HEK293 (cell line): ENCODE measurements around the gene CPEB4.

Experiments
- CTCF ChIA-PET: fragments of 350-600 bp; formaldehyde crosslinking; extraction: SDS; loops from one replicate; lab custom pipeline; 2021; ENCODE audit warnings: antibody characterized with exemption; lab: Yijun Ruan, JAX
- POLR2A ChIA-PET: fragments of 300-600 bp; formaldehyde crosslinking; extraction: SDS; loops from one replicate; lab custom pipeline; 2020; ENCODE audit warnings: antibody characterized with exemption, inconsistent platforms; lab: Yijun Ruan, JAX
- H3K27ac ChIP-seq: fragments of 200-500 bp; sonication (Bioruptor generic); 2 replicates; pipeline ENCODE4 v1.5.1; 2014; ENCODE audit warnings: low read depth, low read length, control low read depth, inconsistent platforms; ENCODE audit errors: extremely low read depth
- H3K36me3 ChIP-seq, 2 experiments: fragments of 200-500 bp in 1 of 2; sonication (Bioruptor generic) in 1 of 2; 1 replicate in 1 of 2; 2 replicates in 1 of 2; pipeline ENCODE4 v1.5.1; 2014 to 2017; ENCODE audit warnings: inconsistent platforms in 2 of 2, low read length in 2 of 2; ENCODE audit not compliant: control insufficient read depth in 2 of 2, insufficient read depth in 1 of 2
- H3K4me1 ChIP-seq: fragments of 200-500 bp; sonication (Bioruptor generic); 2 replicates; pipeline ENCODE4 v1.5.1; 2014; ENCODE audit warnings: mild to moderate bottlenecking, low read length, inconsistent platforms; ENCODE audit not compliant: control insufficient read depth, insufficient read depth
- H3K4me3 ChIP-seq: 2 replicates; pipeline ENCODE4 v1.5.1; 2011; ENCODE audit warnings: low read depth, mild to moderate bottlenecking, control low read depth, low read length, moderate library complexity
- H3K9me3 ChIP-seq: fragments of 200-500 bp; sonication (Bioruptor generic); 2 replicates; pipeline ENCODE4 v1.5.1; 2014; ENCODE audit warnings: low read depth, low read length, inconsistent platforms; ENCODE audit not compliant: control insufficient read depth, insufficient read depth
- BCL11A ChIP-seq: fragments of 450-650 bp; formaldehyde crosslinking; IDR thresholded peaks from 2 replicates; pipeline ENCODE4 v1.5.1; 2016; ENCODE audit warnings: low read depth, missing biosample characterization, missing genetic modification characterization
- FEZF1 ChIP-seq: fragments of 450-650 bp; formaldehyde crosslinking; IDR thresholded peaks from 2 replicates; pipeline ENCODE4 v1.5.1; 2016; ENCODE audit warnings: missing biosample characterization, missing genetic modification characterization
- KLF16 ChIP-seq: fragments of 450-650 bp; formaldehyde crosslinking; IDR thresholded peaks from 2 replicates; pipeline ENCODE4 v1.5.1; 2017; ENCODE audit warnings: missing biosample characterization, missing genetic modification characterization
- KLF7 ChIP-seq: fragments of 450-650 bp; formaldehyde crosslinking; IDR thresholded peaks from 2 replicates; pipeline ENCODE4 v1.5.1; 2016; ENCODE audit warnings: missing biosample characterization, missing genetic modification characterization, borderline replicate concordance
- MZF1 ChIP-seq: fragments of 450-650 bp; formaldehyde crosslinking; IDR thresholded peaks from 2 replicates; pipeline ENCODE4 v1.5.1; 2017; ENCODE audit warnings: missing biosample characterization, missing genetic modification characterization, borderline replicate concordance
- SALL2 ChIP-seq: fragments of 450-650 bp; formaldehyde crosslinking; IDR thresholded peaks from 2 replicates; pipeline ENCODE4 v1.5.0; 2017; ENCODE audit warnings: missing biosample characterization, mild to moderate bottlenecking, missing genetic modification characterization, borderline replicate concordance
- ZBTB20 ChIP-seq: fragments of 450-650 bp; formaldehyde crosslinking; IDR thresholded peaks from 2 replicates; pipeline ENCODE4 v1.5.1; 2016; ENCODE audit warnings: missing biosample characterization, missing genetic modification characterization
- ZFHX2 ChIP-seq: fragments of 450-650 bp; formaldehyde crosslinking; conservative IDR thresholded peaks from 2 replicates; pipeline ENCODE4 v1.5.1; 2016; ENCODE audit warnings: missing biosample characterization, missing genetic modification characterization
- ZNF121 ChIP-seq: fragments of 450-650 bp; formaldehyde crosslinking; IDR thresholded peaks from 2 replicates; pipeline ENCODE4 v1.5.1; 2016; ENCODE audit warnings: missing biosample characterization, missing genetic modification characterization
- ZNF140 ChIP-seq: fragments of 450-650 bp; formaldehyde crosslinking; IDR thresholded peaks from 2 replicates; pipeline ENCODE4 v1.5.1; 2016; ENCODE audit warnings: missing biosample characterization, missing genetic modification characterization
- ZNF335 ChIP-seq: fragments of 450-650 bp; formaldehyde crosslinking; conservative IDR thresholded peaks from 2 replicates; pipeline ENCODE4 v1.5.1; 2016; ENCODE audit warnings: missing biosample characterization, missing genetic modification characterization
- ZNF394 ChIP-seq: fragments of 450-650 bp; formaldehyde crosslinking; IDR thresholded peaks from 2 replicates; pipeline ENCODE4 v1.5.1; 2016; ENCODE audit warnings: missing biosample characterization, missing genetic modification characterization, mild to moderate bottlenecking, moderate library complexity, borderline replicate concordance
- ZNF416 ChIP-seq: fragments of 450-650 bp; formaldehyde crosslinking; IDR thresholded peaks from 2 replicates; pipeline ENCODE4 v1.5.1; 2016; ENCODE audit warnings: missing biosample characterization, missing genetic modification characterization
- ZNF521 ChIP-seq: fragments of 450-650 bp; formaldehyde crosslinking; IDR thresholded peaks from 2 replicates; pipeline ENCODE4 v1.5.1; 2017; ENCODE audit warnings: missing biosample characterization, mild to moderate bottlenecking, missing genetic modification characterization
- ZNF529 ChIP-seq: fragments of 450-650 bp; formaldehyde crosslinking; IDR thresholded peaks from 2 replicates; pipeline ENCODE4 v1.5.1; 2017; ENCODE audit warnings: missing genetic modification characterization, missing biosample characterization; ENCODE audit not compliant: insufficient replicate concordance
- ZNF548 ChIP-seq: fragments of 450-650 bp; formaldehyde crosslinking; IDR thresholded peaks from 2 replicates; pipeline ENCODE4 v1.5.1; 2016; ENCODE audit warnings: missing biosample characterization, missing genetic modification characterization
- ZNF600 ChIP-seq: fragments of 450-650 bp; formaldehyde crosslinking; IDR thresholded peaks from 2 replicates; pipeline ENCODE4 v1.5.1; 2016; ENCODE audit warnings: missing biosample characterization, missing genetic modification characterization
- ZNF610 ChIP-seq: fragments of 450-650 bp; formaldehyde crosslinking; IDR thresholded peaks from 2 replicates; pipeline ENCODE4 v1.5.1; 2016; ENCODE audit warnings: missing biosample characterization, missing genetic modification characterization, borderline replicate concordance
- ZSCAN30 ChIP-seq: fragments of 450-650 bp; IDR thresholded peaks from 2 replicates; pipeline ENCODE4 v1.5.1; 2018; ENCODE audit warnings: missing biosample characterization, mild to moderate bottlenecking, missing genetic modification characterization, moderate library complexity
- TF ChIP-seq, protein P1 (sequence below): fragments of 450-650 bp; formaldehyde crosslinking; IDR thresholded peaks from 2 replicates; pipeline ENCODE4 v1.5.1; 2016; ENCODE audit warnings: missing biosample characterization, missing genetic modification characterization
- TF ChIP-seq, protein P2 (sequence below): fragments of 450-650 bp; formaldehyde crosslinking; IDR thresholded peaks from 2 replicates; pipeline ENCODE4 v1.5.1; 2016; ENCODE audit warnings: missing biosample characterization, missing genetic modification characterization
- TF ChIP-seq, protein P3 (sequence below): fragments of 450-650 bp; formaldehyde crosslinking; IDR thresholded peaks from 2 replicates; pipeline ENCODE4 v1.5.1; 2017; ENCODE audit warnings: missing biosample characterization, missing genetic modification characterization
- TF ChIP-seq, protein P4 (sequence below): fragments of 450-650 bp; formaldehyde crosslinking; IDR thresholded peaks from 2 replicates; pipeline ENCODE4 v1.5.1; 2017; ENCODE audit warnings: missing biosample characterization, missing genetic modification characterization
- TF ChIP-seq, protein P5 (sequence below): fragments of 450-650 bp; formaldehyde crosslinking; IDR thresholded peaks from 2 replicates; pipeline ENCODE4 v1.5.1; 2016; ENCODE audit warnings: missing biosample characterization, missing genetic modification characterization
- TF ChIP-seq, protein P6 (sequence below): fragments of 450-650 bp; formaldehyde crosslinking; IDR thresholded peaks from 2 replicates; pipeline ENCODE4 v1.5.1; 2016; ENCODE audit warnings: missing biosample characterization, missing genetic modification characterization

CPEB4 gene

DNA sequence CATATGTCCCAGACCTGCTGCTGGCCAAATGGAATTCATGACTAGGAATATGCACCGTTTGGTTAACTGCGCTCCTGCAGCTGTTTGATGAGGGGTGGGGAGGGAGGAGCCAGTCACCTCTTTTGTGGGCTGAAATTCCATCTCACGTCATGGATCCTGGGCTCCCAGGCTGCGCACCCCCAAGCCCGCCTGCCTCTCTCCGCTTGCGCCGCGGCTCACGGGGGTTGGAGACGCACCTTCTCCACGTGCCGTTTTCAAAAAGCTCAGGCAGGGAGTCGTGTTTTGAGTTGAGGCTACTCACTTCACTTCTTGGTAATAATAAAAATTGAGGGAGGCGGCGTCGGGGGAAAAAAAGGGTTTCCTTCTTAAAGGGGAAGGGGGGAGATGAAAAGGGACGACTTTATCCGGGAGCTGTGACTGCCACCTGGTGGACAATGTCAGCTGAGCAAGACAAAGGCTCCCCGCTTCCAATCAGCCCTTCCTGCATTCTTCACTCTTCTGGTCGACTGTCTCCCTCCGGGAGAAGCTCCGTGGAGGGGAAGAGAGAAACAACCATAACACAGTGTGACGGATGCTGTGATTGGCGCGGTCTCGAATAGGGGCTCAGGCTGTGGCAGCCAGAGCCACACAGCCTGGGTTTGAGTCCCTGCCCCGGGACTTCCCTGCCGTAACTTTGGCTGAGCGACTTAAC, 84.9 kb downstream of the CPEB4 start (continued):
- no peak for TF ChIP-seq ZNF521 (tag by site-specific recombination)
- no peak for TF ChIP-seq ZFHX2 (tag by site-specific recombination)
- TF ChIP-seq ZSCAN30 (tag by site-specific recombination) = 0 out of 2 replicates have a peak, but pooled peaks have one; percentile 24
- TF ChIP-seq FEZF1 (tag by site-specific recombination) = no peak
- TF ChIP-seq, protein P1, sequence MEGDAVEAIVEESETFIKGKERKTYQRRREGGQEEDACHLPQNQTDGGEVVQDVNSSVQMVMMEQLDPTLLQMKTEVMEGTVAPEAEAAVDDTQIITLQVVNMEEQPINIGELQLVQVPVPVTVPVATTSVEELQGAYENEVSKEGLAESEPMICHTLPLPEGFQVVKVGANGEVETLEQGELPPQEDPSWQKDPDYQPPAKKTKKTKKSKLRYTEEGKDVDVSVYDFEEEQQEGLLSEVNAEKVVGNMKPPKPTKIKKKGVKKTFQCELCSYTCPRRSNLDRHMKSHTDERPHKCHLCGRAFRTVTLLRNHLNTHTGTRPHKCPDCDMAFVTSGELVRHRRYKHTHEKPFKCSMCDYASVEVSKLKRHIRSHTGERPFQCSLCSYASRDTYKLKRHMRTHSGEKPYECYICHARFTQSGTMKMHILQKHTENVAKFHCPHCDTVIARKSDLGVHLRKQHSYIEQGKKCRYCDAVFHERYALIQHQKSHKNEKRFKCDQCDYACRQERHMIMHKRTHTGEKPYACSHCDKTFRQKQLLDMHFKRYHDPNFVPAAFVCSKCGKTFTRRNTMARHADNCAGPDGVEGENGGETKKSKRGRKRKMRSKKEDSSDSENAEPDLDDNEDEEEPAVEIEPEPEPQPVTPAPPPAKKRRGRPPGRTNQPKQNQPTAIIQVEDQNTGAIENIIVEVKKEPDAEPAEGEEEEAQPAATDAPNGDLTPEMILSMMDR (tag by site-specific recombination) = peak; percentile 81
- no peak for TF ChIP-seq ZNF610 (tag by site-specific recombination)
- 0 out of 2 replicates have a peak, but pooled peaks have one; percentile 20 for TF ChIP-seq ZNF335
- TF ChIP-seq ZNF548 (tag by site-specific recombination) = no peak
- TF ChIP-seq ZNF394 (tag by site-specific recombination) = no peak; the same call in 1 of the 2 replicates

DNA sequence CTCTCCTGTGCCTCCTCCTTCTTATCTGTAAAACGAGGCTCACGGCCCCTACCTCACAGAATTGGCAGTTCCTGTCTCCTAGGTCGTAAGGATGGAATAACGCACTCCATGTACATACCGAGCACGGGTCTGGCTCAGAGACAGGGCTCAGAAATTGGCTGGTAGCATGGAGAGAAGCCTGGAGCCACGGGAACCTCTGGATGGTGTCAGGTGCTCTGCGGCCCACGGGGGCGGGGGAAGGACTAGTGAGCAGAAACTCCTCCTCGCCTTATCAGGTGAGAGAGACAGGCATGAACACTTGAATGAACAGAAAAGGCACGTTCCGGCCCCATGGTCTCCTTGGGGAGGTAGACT, 85.4 kb downstream of the CPEB4 start:
- ChIA-PET POLR2A (interaction anchor here (1.1 to 1.3 kb wide), 2 partner anchors 86 to 344 kb away, joined by 4 to 5 read pairs; partner anchors contain the start of gene CPEB4), CTCF (interaction anchor here (0.6 to 5.2 kb wide), 31 partner anchors 8 to 1144 kb away, joined by 3 to 94 read pairs (median 4); partner anchors contain the start of gene BOD1)
- Histone ChIP-seq H3K36me3 (no peaks in the 10 kb centered on the region), H3K9me3 (no peaks in the 10 kb centered on the region), H3K27ac (no peak overlapping the region; the same call in 1 of the 2 replicates), H3K4me1 (no peaks in the 10 kb centered on the region), H3K4me3 (peak overlapping the region; percentile 44)
- TF ChIP-seq KLF7 (tag by site-specific recombination) (no peak), ZNF529 (tag by site-specific recombination) (no peak), ZNF140 (tag by site-specific recombination) (no peak), KLF16 (tag by site-specific recombination) (no peak), BCL11A (no peak), ZNF394 (tag by site-specific recombination) (peak; percentile 59; the same call in 1 of the 2 replicates), MZF1 (tag by site-specific recombination) (no peak), ZNF416 (tag by site-specific recombination) (no peak), ZBTB20 (tag by site-specific recombination) (peak; percentile 62), SALL2 (no peak), ZNF121 (tag by site-specific recombination) (no peak), ZNF600 (tag by site-specific recombination) (peak; percentile 5; the same call in 1 of the 2 replicates)
- TF ChIP-seq, protein P2, sequence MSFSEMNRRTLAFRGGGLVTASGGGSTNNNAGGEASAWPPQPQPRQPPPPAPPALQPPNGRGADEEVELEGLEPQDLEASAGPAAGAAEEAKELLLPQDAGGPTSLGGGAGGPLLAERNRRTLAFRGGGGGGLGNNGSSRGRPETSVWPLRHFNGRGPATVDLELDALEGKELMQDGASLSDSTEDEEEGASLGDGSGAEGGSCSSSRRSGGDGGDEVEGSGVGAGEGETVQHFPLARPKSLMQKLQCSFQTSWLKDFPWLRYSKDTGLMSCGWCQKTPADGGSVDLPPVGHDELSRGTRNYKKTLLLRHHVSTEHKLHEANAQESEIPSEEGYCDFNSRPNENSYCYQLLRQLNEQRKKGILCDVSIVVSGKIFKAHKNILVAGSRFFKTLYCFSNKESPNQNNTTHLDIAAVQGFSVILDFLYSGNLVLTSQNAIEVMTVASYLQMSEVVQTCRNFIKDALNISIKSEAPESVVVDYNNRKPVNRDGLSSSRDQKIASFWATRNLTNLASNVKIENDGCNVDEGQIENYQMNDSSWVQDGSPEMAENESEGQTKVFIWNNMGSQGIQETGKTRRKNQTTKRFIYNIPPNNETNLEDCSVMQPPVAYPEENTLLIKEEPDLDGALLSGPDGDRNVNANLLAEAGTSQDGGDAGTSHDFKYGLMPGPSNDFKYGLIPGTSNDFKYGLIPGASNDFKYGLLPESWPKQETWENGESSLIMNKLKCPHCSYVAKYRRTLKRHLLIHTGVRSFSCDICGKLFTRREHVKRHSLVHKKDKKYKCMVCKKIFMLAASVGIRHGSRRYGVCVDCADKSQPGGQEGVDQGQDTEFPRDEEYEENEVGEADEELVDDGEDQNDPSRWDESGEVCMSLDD = no peak
- TF ChIP-seq, protein P3, sequence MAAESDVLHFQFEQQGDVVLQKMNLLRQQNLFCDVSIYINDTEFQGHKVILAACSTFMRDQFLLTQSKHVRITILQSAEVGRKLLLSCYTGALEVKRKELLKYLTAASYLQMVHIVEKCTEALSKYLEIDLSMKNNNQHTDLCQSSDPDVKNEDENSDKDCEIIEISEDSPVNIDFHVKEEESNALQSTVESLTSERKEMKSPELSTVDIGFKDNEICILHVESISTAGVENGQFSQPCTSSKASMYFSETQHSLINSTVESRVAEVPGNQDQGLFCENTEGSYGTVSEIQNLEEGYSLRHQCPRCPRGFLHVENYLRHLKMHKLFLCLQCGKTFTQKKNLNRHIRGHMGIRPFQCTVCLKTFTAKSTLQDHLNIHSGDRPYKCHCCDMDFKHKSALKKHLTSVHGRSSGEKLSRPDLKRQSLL (tag by site-specific recombination) = peak; percentile 56
- TF ChIP-seq, protein P4, sequence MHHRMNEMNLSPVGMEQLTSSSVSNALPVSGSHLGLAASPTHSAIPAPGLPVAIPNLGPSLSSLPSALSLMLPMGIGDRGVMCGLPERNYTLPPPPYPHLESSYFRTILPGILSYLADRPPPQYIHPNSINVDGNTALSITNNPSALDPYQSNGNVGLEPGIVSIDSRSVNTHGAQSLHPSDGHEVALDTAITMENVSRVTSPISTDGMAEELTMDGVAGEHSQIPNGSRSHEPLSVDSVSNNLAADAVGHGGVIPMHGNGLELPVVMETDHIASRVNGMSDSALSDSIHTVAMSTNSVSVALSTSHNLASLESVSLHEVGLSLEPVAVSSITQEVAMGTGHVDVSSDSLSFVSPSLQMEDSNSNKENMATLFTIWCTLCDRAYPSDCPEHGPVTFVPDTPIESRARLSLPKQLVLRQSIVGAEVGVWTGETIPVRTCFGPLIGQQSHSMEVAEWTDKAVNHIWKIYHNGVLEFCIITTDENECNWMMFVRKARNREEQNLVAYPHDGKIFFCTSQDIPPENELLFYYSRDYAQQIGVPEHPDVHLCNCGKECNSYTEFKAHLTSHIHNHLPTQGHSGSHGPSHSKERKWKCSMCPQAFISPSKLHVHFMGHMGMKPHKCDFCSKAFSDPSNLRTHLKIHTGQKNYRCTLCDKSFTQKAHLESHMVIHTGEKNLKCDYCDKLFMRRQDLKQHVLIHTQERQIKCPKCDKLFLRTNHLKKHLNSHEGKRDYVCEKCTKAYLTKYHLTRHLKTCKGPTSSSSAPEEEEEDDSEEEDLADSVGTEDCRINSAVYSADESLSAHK = no peak
- TF ChIP-seq, protein P5, sequence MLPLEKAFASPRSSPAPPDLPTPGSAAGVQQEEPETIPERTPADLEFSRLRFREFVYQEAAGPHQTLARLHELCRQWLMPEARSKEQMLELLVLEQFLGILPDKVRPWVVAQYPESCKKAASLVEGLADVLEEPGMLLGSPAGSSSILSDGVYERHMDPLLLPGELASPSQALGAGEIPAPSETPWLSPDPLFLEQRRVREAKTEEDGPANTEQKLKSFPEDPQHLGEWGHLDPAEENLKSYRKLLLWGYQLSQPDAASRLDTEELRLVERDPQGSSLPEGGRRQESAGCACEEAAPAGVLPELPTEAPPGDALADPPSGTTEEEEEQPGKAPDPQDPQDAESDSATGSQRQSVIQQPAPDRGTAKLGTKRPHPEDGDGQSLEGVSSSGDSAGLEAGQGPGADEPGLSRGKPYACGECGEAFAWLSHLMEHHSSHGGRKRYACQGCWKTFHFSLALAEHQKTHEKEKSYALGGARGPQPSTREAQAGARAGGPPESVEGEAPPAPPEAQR (tag by site-specific recombination) = no peak
- TF ChIP-seq, protein P6, sequence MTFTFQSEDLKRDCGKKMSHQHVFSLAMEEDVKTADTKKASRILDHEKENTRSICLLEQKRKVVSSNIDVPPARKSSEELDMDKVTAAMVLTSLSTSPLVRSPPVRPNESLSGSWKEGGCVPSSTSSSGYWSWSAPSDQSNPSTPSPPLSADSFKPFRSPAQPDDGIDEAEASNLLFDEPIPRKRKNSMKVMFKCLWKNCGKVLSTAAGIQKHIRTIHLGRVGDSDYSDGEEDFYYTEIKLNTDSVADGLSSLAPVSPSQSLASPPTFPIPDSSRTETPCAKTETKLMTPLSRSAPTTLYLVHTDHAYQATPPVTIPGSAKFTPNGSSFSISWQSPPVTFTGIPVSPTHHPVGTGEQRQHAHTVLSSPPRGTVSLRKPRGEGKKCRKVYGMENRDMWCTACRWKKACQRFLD = no peak
